ENCODE results near the gene BACH2. TPM values are rescaled to one million over a fixed set of nuclear protein-coding genes. Genes with fewer than 3 reads are reported as not detected.

BACH2 gene
- total RNA-seq = 0.16 and 4.8 TPM in 2 replicates

DNA sequence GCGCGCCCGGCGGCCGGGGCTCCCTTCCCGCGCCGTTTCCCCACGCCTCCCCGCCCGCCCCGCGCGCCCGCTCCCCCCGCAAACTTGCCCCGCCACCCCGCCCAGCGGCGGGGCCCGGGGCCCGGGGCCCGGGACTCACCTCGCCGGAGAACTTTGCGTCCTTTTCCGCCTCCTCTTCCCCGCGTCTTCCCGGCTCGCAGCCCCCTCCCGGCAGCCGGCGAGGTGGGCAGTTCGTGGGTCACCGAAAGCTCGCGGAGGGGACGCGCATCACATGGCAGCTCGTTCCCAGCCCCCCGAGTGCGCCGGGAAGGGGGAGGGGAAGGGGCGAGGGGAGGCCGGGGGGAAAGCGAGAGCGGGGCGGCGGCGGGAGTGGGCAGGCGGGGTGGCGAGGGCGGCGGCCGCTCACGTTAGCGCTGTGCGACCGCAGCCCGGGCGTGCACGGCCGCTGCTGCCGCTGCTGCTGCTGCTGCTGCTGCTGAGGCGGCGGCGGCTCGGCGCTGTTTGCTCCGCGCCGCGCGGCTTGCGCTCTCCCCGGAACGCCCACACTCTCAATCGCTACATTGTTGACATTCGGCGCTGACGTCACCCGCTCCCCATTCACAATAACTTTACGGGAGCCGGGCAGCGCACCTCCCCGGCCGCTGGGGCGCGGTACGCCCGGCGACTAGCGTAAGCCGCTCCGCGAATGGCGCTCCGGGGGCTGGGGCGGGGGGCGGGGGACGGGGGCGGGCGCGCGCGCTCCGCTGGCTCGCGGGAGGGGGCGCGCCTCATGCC lies at the start of gene BACH2:
TSS of gene BACH2 (minus strand) at position 503 of the 774 bp plus-strand sequence. CDS start 287,999 bp downstream, outside the sequence.

DNA sequence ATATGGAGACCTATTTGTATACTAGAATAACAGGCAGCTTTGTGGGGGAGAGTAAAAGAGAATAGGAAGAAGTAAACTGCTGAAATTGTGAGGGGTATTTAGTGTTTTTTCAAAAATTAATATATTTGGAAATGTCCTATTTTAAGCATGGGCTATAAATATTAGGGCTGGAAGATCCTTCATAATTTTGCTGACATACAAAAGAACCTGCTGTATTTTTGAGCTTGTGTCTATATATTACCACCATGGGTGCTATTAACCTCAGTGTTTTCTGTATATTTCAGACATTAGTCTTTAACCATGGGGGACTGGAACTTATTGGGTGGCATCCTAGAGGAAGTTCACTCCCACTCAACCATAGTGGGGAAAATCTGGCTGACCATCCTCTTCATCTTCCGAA lies 402.5 kb downstream of the BACH2 start, which contains the start of gene GJA10:
TSS of gene GJA10 (plus strand) at position 301 of the 400 bp plus-strand sequence. CDS start at position 301, 0 bp downstream.

Data from bladder microvascular endothelial cell (primary cell).